GM12891 (cell line): ENCODE measurements around the gene ANO2.

Experiments
- DNase-seq: peaks from one replicate; pipeline ENCODE4 v3.0.0; 2011; ENCODE audit warnings: low spot score; ENCODE audit not compliant: insufficient read length
- FAIRE-seq: peaks from 2 replicates; lab custom pipeline; 2011; peaks lifted over from hg19 to GRCh38; lab: Jason Lieb, UNC
- PAX5 ChIP-seq: IDR thresholded peaks from 2 replicates; pipeline ENCODE4 v1.6.1; 2011; ENCODE audit warnings: low read length, moderate library complexity, mild to moderate bottlenecking; ENCODE audit not compliant: insufficient read depth, severe bottlenecking
- POLR2A ChIP-seq: IDR thresholded peaks from 2 replicates; pipeline ENCODE4 v1.6.1; 2011; ENCODE audit warnings: low read depth, low read length, control low read depth
- POLR2AphosphoS5 ChIP-seq: IDR thresholded peaks from 2 replicates; pipeline ENCODE4 v1.6.1; 2011; ENCODE audit warnings: low read depth, low read length, control low read depth
- POU2F2 ChIP-seq: IDR thresholded peaks from 2 replicates; pipeline ENCODE4 v1.6.1; 2011; ENCODE audit warnings: low read depth, mild to moderate bottlenecking, control low read depth, low read length, moderate library complexity
- SPI1 ChIP-seq: IDR thresholded peaks from 2 replicates; pipeline ENCODE4 v1.6.1; 2011; ENCODE audit warnings: low read depth, low read length, control low read depth
- TAF1 ChIP-seq: IDR thresholded peaks from 2 replicates; pipeline ENCODE4 v1.6.1; 2011; ENCODE audit warnings: low read depth, low read length, control low read depth

Gene ANO2

DNA sequence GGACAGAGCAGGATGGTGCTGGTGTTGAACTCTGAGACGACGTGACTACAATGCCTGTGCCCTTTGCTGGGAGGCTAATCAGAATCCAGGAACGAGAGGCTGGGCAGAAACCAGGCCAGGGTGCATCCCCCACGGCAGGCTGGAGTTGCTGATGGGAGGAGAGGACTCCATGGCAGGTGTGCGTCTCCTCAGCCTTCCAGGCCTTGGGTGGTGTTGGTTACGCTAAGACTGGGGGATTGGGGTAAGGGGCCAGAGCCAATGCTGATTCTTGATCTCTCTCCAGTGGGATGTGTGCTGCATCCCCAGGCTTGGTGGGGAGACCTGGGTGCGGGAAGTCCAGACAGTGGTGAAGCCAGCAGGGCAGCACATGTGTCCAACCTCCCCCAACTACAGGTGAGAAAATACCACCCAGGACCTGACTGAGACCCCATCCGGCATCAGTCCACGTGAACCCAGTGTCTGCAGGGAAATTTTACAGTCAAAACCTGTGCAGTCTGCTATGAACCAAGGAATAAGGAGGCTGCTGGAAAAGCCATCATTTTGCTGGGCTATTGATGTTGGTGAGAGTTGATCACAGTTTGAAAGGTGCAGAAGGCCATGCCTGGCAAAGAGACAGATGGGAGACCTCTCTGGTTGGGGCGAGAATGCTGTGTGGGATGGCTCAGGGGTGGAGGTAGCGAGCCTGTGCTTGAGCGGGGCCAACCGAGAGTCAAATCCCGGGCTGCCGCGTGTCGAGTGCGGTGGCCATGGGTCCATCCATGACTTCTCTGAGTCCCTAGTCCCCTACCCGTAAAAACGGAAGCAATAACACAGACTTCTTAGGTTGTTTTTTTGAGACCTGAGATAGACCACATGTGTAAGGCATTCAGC, 423.4 kb downstream of the ANO2 start:
- FAIRE-seq (no peak), DNase-seq (no peak)
- TF ChIP-seq TAF1 (no peak), POLR2AphosphoS5 (no peak), PAX5 (no peak), POU2F2 (no peak), POLR2A (no peak), SPI1 (no peak)

DNA sequence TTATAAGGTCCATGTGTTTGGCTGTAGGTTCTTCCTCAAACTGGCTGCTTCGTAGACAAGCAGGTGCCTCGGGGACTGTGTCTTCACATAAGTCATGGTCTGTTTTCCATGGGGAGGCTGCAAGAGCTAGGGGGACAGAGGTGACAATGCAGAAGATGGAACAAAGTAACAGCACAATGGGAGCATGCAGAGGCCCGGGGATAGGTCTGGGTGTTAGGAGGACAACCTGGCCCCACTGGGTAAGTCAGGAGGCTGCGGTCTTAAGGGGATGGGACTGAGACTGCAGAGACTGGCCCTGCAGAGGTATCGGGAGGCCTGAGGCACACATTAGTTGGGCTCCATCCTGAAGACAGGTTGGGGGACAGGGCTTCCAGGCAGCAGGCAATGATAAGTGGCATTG, 424.2 kb downstream of the ANO2 start:
- no peak for DNase-seq
- no peak for FAIRE-seq
- TF ChIP-seq TAF1 = no peak
- no peak for TF ChIP-seq PAX5
- no peak for TF ChIP-seq SPI1
- no peak for TF ChIP-seq POLR2AphosphoS5
- no peak for TF ChIP-seq POLR2A
- no peak for TF ChIP-seq POU2F2

DNA sequence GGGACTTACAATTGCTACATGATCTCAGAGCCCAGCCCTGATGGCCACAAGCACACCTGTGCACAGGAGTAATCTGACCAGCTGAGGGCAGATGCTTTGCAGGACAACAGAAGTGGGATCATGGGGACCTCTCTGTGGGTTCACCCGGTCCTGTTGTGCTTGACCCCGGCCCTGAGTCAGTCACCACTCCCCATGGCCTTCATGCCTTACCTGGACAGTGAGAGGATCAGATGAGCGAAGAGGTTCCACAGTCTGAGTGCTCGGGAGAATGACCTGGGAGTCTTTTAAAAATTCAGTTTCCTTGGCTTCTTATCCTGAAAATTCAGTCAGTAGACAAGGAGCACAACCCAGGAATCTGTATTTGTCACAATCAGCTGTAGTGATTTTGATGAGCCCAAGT, 425.0 kb downstream of the ANO2 start:
- TF ChIP-seq PAX5 = no peak
- TF ChIP-seq POLR2A = no peak
- TF ChIP-seq POLR2AphosphoS5 = no peak
- FAIRE-seq = no peak
- no peak for DNase-seq

DNA sequence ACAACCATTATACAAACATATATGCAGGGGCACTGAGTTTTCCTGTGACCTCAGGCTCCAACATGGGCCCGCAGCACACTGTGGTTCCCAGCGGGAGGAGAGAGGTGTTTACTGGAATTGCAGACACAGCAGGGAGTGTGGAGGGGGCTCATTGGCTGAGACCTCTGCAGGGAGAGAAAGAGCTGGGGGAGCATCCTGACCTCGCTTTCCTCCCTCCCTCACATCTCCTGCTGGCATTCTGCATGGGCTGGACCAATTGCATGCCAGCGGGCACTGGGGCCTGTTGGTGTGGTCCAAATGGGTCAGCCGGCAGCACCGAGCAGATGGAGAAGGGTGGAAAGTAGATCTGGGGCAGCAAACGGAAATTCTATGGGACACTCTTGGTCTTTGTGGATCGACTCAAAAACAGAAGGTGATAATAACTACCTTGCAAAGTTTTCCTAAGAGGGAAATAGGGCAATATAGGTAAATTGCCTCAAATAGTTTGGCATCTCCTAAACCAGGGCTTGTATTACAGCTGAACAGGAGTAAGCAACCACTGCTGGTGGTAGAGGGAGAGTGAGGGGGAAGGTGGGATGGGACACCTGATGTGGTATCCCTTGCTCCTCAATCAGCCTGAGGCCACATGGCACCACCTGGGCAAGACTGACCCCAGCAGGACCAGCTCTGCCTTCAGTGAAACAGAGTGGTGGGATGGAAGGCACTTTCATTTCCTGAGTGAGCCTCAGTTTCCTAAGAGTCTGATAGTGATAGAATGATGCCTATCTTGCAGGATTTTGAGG, 426.3 kb downstream of the ANO2 start:
- FAIRE-seq (no peak), DNase-seq (no peak)
- no peak for TF ChIP-seq POU2F2
- TF ChIP-seq POLR2AphosphoS5 = no peak
- TF ChIP-seq POLR2A = no peak
- TF ChIP-seq TAF1 = no peak
- no peak for TF ChIP-seq SPI1
- no peak for TF ChIP-seq PAX5

DNA sequence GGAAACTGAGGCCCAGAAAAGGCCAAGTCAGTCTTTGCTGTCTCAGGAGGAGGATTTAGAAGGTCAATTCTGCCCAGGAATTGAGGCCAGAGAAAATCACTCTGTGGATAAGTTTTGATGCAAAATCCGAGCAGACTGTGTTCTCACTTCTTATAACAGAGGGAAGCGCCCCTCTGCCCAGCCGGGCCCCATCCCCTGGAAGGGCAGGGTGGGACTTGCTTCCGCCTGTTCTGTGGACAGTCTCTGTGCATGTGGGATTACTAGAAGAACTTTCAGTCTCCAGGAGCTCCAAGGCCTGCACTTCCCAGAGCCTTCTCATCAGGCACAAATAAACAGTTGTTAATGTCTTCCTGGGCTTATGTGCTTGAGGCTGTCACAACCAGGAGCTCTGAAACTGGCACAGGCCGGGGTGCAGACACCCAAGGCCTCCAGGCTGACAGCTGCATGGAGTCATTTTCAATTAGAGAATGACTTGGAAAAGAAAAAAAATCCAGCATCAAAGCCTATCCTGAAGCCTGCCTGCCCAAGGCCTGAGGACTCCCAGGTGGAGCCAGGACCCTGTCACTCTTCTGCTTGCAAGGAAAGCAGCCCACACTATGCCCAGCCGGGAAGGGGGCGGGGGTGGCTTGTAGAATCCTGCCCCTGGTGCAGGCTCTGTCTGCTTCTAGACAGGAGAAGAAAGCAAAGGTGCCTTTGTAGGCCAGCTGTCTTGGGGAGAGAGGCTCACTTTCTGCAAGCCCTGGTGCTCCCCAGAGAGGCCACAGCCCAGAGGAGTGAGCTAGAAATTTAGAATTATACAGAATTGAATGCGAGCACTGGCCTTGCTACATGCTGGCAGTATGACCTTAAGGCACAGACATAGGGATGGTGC, 428.5 kb downstream of the ANO2 start:
- DNase-seq (no peak), FAIRE-seq (no peak)
- TF ChIP-seq POLR2AphosphoS5 = no peak
- no peak for TF ChIP-seq POLR2A
- no peak for TF ChIP-seq POU2F2
- TF ChIP-seq PAX5 = no peak
- TF ChIP-seq SPI1 = no peak
- TF ChIP-seq TAF1 = no peak

DNA sequence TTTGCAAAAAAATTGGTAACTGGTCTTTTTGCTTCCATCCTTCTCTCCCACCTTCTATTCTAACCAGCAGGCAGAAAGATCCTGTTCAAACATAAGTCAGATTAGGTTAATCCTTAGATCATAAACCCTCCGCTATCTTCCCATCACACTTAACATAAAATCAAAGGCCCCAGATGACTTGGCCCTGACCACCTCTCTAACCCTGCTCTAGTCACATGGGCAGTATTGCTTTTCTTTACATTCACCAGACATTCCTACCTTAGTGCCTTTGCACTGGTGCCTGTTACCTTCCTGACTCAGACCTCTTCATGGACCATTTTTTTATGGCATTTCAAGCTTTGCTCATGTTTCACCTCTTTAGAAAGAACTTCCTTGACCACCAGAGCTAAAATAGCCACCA, 429.6 kb downstream of the ANO2 start:
- no peak for DNase-seq
- FAIRE-seq = no peak
- TF ChIP-seq PAX5 = no peak

DNA sequence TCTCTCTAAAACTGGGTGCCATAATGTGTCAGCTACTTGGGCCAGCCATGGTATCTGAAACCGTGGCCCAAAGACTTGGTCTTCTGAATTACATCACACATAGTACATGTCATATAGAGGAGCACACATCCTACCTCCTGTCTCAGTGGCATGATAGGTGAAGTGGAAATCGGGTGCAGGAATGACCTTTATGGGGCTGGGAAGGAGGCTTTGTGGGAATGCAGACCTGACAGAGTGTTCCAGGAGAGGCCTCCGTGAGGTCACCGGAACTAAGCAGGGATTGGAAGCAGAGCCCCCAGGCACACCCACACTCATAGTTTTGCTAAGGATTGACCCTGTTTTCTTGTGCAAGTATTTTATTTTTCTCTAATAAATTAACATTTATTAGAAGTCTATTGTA, 430.5 kb downstream of the ANO2 start:
- no peak for DNase-seq
- no peak for TF ChIP-seq POU2F2
- FAIRE-seq = no peak

DNA sequence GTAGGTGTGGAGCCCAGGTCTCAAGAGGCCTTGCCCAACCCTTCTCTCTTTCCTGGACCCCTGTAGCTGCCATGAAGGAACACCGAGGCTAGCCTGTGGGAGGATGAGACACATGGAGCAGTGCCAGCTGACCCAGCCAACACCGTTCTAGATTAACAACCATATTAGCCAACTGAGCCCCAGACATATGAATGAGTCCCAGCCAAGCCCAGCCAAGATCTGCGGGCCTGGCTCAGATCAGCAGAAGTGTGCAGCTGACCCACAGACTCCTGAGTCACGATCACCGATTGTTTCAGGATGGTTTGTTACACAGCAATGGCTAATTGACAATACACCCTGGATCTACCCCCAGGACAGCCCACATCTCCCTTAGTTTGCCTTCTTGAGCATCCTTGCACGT, 431.0 kb downstream of the ANO2 start:
- no peak for TF ChIP-seq TAF1
- no peak for TF ChIP-seq POLR2AphosphoS5
- TF ChIP-seq POLR2A = no peak
- TF ChIP-seq SPI1 = no peak
- no peak for TF ChIP-seq POU2F2
- no peak for TF ChIP-seq PAX5
- FAIRE-seq = no peak
- no peak for DNase-seq

DNA sequence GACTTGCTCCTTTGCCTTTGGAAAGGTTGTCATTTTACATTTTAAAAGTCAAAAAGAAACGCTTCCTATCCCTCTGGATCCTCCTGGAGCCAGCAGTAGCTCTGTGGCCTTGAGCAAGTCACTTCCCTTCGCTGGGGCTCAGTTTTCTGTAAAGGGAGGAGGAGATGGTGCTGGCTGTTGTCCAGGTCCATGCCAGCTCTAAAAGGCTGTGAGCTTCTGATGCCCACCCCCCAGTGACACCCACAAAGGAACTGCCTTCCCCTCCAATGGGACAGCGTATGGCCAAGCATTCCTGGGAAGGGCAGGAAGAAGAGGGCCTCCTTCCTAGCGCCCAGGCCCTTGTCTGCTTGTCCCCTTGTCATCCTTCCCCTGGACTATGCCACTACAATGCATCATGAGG, 431.7 kb downstream of the ANO2 start:
- TF ChIP-seq POLR2AphosphoS5 (no peak), POU2F2 (no peak), TAF1 (no peak), PAX5 (no peak), POLR2A (no peak), SPI1 (no peak)
- DNase-seq (no peak), FAIRE-seq (no peak)
